ENCODE measurements around the gene RYR2.

Gene RYR2

DNA sequence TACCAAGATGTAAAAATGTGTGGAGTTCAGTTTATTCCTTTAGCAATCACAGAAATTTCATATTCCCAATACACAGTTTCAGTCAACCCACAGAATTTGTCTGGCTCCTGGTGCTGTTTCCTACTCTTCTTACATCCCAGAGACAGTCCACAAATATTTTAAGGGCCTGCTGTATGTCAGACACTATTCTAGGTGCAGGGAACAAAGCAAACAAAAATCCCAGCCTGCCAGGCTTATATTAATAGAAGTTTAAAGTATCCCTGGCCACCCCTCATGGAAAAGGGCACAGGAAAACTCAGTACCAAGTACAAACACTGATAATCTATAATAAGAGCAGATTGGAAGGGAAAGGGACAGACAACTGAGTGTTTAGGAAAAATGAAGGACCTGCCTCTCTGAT, 653.9 kb downstream of the RYR2 start:
- H4K20me1 ChIP-seq (ENCODE audit: insufficient read depth, low read length): no peaks in the 10 kb centered on the region
- no peaks in the 10 kb centered on the region for H3K36me3 ChIP-seq (replicated peaks; ENCODE audit: low read depth, low read length)
- H3K4me3 ChIP-seq (ENCODE audit: low read length): no peak overlapping the region
- peaks cover 16% of the 10 kb centered on the region for H3K4me1 ChIP-seq (ENCODE audit: low read length)
- H2AFZ ChIP-seq (ENCODE audit: low read depth, low read length): peak overlapping the region; percentile 7; the same call in 1 of the 2 replicates
- H3K27ac ChIP-seq (ENCODE audit: low read length): no peak overlapping the region
- no peaks in the 10 kb centered on the region for H3K9me3 ChIP-seq (ENCODE audit: insufficient read depth, low read length)
- H3K27me3 ChIP-seq (ENCODE audit: low read depth, low read length): no peaks in the 10 kb centered on the region
- no peak for TF ChIP-seq CTCF (IDR thresholded peaks at IDR 0.05; ENCODE audit: low read depth, low read length)
- TF ChIP-seq EZH2phosphoT487 (IDR thresholded peaks at IDR 0.05; ENCODE audit: low read depth): no peak
- no peak overlapping the region for H3K4me2 ChIP-seq (ENCODE audit: low read length)
- H3K79me2 ChIP-seq (ENCODE audit: low read length): no peaks in the 10 kb centered on the region
- H3K9ac ChIP-seq (ENCODE audit: low read length): no peak overlapping the region

DNA sequence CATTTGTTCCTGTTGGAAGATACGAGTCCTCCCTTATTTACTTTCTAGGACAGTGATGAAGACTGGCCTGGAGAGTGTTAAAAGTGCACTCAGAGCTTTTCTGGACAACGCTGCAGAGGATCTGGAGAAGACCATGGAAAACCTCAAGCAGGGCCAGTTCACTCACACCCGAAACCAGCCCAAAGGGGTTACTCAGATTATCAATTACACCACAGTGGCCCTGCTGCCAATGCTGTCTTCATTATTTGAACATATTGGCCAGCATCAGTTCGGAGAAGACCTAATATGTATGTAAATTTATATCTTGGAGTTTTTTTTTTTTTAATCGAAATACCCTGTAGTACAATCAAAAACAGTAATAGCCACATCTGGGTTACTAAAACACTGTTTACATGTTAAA, 658.2 kb downstream of the RYR2 start:
- H3K27ac ChIP-seq (ENCODE audit: low read length): no peak overlapping the region
- peak overlapping the region; percentile 26; the same call in 1 of the 2 replicates for H2AFZ ChIP-seq (ENCODE audit: low read depth, low read length)
- no peak overlapping the region for H3K4me3 ChIP-seq (ENCODE audit: low read length)
- H3K27me3 ChIP-seq (ENCODE audit: low read depth, low read length): no peaks in the 10 kb centered on the region
- H3K4me1 ChIP-seq (ENCODE audit: low read length): peaks cover 47% of the 10 kb centered on the region
- H3K36me3 ChIP-seq (replicated peaks; ENCODE audit: low read depth, low read length): no peaks in the 10 kb centered on the region
- H3K9ac ChIP-seq (ENCODE audit: low read length): no peak overlapping the region
- H4K20me1 ChIP-seq (ENCODE audit: insufficient read depth, low read length): no peaks in the 10 kb centered on the region
- H3K4me2 ChIP-seq (ENCODE audit: low read length): no peak overlapping the region
- H3K79me2 ChIP-seq (ENCODE audit: low read length): no peaks in the 10 kb centered on the region
- TF ChIP-seq EZH2phosphoT487 (IDR thresholded peaks at IDR 0.05; ENCODE audit: low read depth) (no peak), CTCF (IDR thresholded peaks at IDR 0.05; ENCODE audit: low read depth, low read length) (no peak)
- H3K9me3 ChIP-seq (ENCODE audit: insufficient read depth, low read length): no peaks in the 10 kb centered on the region

DNA sequence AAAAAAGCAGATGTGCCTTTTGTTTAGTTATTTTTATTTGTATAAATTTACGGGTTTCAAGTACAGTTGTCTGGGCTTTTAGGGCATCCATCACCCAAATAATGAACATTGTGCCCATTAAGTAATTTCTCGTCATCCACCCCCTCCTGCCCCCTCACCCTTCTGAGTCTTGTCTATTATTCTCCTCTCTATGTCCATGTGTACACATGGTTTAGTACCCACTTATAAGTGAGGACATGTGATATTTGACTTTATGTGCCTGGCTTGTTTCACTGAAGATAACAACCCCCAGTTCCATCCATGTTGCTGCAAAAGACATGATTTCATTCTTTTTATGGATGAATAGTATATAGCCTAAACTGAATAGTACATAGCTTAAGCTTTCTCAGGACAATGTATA, 659.5 kb downstream of the RYR2 start:
- no peaks in the 10 kb centered on the region for H4K20me1 ChIP-seq (ENCODE audit: insufficient read depth, low read length)
- H2AFZ ChIP-seq (ENCODE audit: low read depth, low read length): no peak overlapping the region
- TF ChIP-seq CTCF (IDR thresholded peaks at IDR 0.05; ENCODE audit: low read depth, low read length) (no peak), EZH2phosphoT487 (IDR thresholded peaks at IDR 0.05; ENCODE audit: low read depth) (no peak)
- H3K79me2 ChIP-seq (ENCODE audit: low read length): no peaks in the 10 kb centered on the region
- 0 out of 2 replicates have a peak overlapping the region, but pooled peaks have one; percentile 16 for H3K4me3 ChIP-seq (ENCODE audit: low read length)
- H3K9ac ChIP-seq (ENCODE audit: low read length): no peak overlapping the region
- H3K36me3 ChIP-seq (replicated peaks; ENCODE audit: low read depth, low read length): no peaks in the 10 kb centered on the region
- peak overlapping the region; percentile 20; the same call in 1 of the 2 replicates for H3K27ac ChIP-seq (ENCODE audit: low read length)
- no peaks in the 10 kb centered on the region for H3K27me3 ChIP-seq (ENCODE audit: low read depth, low read length)
- no peaks in the 10 kb centered on the region for H3K9me3 ChIP-seq (ENCODE audit: insufficient read depth, low read length)
- peak overlapping the region; percentile 54 for H3K4me2 ChIP-seq (ENCODE audit: low read length)
- H3K4me1 ChIP-seq (ENCODE audit: low read length): peaks cover 54% of the 10 kb centered on the region

GRCh38 chr1:237702161-237702560, 660.2 kb downstream of the RYR2 start:
- H3K27ac ChIP-seq (ENCODE audit: low read length): peak overlapping the region; percentile 45
- peak overlapping the region; percentile 23 for H3K4me3 ChIP-seq (ENCODE audit: low read length)
- peaks cover 54% of the 10 kb centered on the region for H3K4me1 ChIP-seq (ENCODE audit: low read length)
- H3K9me3 ChIP-seq (ENCODE audit: insufficient read depth, low read length): no peaks in the 10 kb centered on the region
- no peaks in the 10 kb centered on the region for H4K20me1 ChIP-seq (ENCODE audit: insufficient read depth, low read length)
- H3K36me3 ChIP-seq (replicated peaks; ENCODE audit: low read depth, low read length): no peaks in the 10 kb centered on the region
- H3K27me3 ChIP-seq (ENCODE audit: low read depth, low read length): no peaks in the 10 kb centered on the region
- H3K79me2 ChIP-seq (ENCODE audit: low read length): no peaks in the 10 kb centered on the region
- no peak overlapping the region for H3K9ac ChIP-seq (ENCODE audit: low read length)
- H3K4me2 ChIP-seq (ENCODE audit: low read length): peak overlapping the region; percentile 54
- TF ChIP-seq EZH2phosphoT487 (IDR thresholded peaks at IDR 0.05; ENCODE audit: low read depth): no peak
- TF ChIP-seq CTCF (IDR thresholded peaks at IDR 0.05; ENCODE audit: low read depth, low read length): no peak
- H2AFZ ChIP-seq (ENCODE audit: low read depth, low read length): no peak overlapping the region

All from OCI-LY3 (cell line).